ENCODE results near the gene BACE1-AS. TPM values are rescaled to one million over a fixed set of nuclear protein-coding genes. Genes with fewer than 3 reads are reported as not detected.

The BACE1-AS gene
- total and polyA plus RNA-seq, 2 donors, result 4.5 to 6.0 TPM

Small RNA genes lying within 50 kb of the gene (small RNA-seq; reads per million reads assigned to genes)
- gene RF00564, result not detected

Other genes starting within 250 kb of the BACE1-AS start
- 24.0 TPM for gene SIK3, start 192.9 kb upstream of the BACE1-AS start, total RNA-seq
- gene SIK3, start 192.9 kb upstream of the BACE1-AS start, polyA plus RNA-seq, result 17.2 TPM
- gene PAFAH1B2, start 147.1 kb upstream of the BACE1-AS start, total RNA-seq, result 115 TPM
- 23.9 TPM for gene PAFAH1B2, start 147.1 kb upstream of the BACE1-AS start, polyA plus RNA-seq
- gene SIDT2, start 112.6 kb upstream of the BACE1-AS start, total RNA-seq, result 19.6 TPM
- gene SIDT2, start 112.6 kb upstream of the BACE1-AS start, polyA plus RNA-seq, result 31.6 TPM
- 2,727 TPM for gene TAGLN, start 92.0 kb upstream of the BACE1-AS start, total RNA-seq
- 17,163 TPM for gene TAGLN, start 92.0 kb upstream of the BACE1-AS start, polyA plus RNA-seq
- gene PCSK7, start 59.3 kb upstream of the BACE1-AS start, total RNA-seq, result 23.7 TPM
- gene PCSK7, start 59.3 kb upstream of the BACE1-AS start, polyA plus RNA-seq, result 45.6 TPM
- 15.2 TPM for gene RNF214, start 58.7 kb upstream of the BACE1-AS start, total RNA-seq
- 14.5 TPM for gene RNF214, start 58.7 kb upstream of the BACE1-AS start, polyA plus RNA-seq
- 19.1 TPM for gene BACE1, start 24.9 kb downstream of the BACE1-AS start, total RNA-seq
- gene BACE1, start 24.9 kb downstream of the BACE1-AS start, polyA plus RNA-seq, result 20.0 TPM
- gene CEP164, start 36.5 kb downstream of the BACE1-AS start, total RNA-seq, result 29.0 TPM
- gene CEP164, start 36.5 kb downstream of the BACE1-AS start, polyA plus RNA-seq, result 17.5 TPM